GM19328 (cell line): ENCODE data around the gene LITAFD.
"Not testable (repeated sequence)": the region's sequence is repeated elsewhere in the genome, so short reads cannot be mapped to it uniquely, and the experiment has no call there.

Experiments used
- ATAC-seq: cut with Tn5 transposase; IDR thresholded peaks from one replicate; pipeline ENCODE4 v1.9.1; 2021; ENCODE audit warnings: mild to moderate bottlenecking, moderate library complexity; ENCODE audit not compliant: unreplicated experiment

Gene LITAFD

DNA sequence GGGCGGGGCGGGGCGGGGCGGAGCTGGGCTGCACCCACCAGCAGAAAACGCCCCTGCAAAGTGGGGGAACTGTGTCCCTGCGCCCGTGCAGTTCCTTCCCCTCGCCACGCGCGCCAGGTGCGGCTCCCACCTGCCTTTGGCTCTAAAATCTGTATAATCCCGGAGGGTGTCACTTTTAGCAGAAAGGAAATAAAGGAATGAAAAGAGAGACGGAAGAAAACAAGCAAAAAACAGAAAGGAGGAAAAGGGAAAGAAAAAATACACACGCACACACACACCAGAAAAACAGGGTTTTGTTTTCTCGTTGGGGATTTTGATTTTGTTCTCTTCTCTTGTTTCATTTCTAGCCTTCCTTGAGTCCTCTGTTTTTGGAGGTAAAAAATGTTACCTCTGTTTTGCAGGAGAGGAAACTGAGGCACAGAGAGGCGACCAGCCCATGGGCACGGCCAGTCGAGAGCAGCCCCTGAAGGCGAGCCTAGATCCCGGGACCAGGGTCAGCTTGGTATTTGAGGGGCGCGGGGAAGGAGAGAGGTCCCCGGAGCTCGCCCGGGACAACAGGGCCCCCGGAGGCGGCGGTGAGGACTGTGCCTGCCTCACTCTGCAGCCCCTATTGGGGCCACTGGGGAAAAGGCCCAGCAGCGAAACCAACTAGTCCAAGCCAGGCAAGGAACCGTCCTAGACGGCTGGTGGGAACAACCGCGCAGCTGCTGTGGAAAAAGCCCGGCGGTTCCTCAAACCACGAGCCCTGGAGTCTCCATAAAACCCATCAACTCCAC, 12.8 kb upstream of the LITAFD start:
- ATAC-seq: no peak

DNA sequence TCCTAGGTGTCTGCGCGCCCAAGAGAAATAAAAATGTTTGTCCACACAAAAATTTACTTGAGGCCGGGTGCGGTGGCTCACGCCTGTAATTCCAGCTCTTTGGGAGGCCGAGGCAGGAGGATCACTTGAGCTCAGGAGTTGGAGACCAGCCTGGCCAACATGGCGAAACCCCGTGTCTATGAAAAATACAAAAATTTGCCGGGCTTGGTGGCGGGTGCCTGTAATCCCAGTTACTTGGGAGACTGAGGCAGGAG, 12.2 kb upstream of the LITAFD start:
- ATAC-seq: not testable (repeated sequence)

DNA sequence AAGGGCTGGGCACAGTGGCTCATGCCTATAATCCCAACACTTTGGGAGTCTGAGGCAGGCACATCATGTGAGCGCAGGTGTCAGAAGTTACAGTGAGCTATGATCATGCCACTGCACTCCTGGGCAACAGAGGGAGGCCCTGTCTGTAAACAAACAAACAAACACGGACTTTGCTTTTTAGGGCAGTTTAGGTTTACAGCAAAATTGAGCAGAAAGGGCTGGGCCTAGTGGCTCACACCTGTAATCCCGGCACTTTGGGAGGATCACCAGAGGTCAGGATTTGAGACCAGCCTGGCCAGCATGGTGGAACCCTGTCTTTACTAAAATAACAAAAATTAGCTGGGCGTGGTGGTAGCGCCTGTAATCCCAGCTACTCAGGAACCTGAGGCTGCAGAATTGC, 10.1 kb upstream of the LITAFD start:
- ATAC-seq: no peak

DNA sequence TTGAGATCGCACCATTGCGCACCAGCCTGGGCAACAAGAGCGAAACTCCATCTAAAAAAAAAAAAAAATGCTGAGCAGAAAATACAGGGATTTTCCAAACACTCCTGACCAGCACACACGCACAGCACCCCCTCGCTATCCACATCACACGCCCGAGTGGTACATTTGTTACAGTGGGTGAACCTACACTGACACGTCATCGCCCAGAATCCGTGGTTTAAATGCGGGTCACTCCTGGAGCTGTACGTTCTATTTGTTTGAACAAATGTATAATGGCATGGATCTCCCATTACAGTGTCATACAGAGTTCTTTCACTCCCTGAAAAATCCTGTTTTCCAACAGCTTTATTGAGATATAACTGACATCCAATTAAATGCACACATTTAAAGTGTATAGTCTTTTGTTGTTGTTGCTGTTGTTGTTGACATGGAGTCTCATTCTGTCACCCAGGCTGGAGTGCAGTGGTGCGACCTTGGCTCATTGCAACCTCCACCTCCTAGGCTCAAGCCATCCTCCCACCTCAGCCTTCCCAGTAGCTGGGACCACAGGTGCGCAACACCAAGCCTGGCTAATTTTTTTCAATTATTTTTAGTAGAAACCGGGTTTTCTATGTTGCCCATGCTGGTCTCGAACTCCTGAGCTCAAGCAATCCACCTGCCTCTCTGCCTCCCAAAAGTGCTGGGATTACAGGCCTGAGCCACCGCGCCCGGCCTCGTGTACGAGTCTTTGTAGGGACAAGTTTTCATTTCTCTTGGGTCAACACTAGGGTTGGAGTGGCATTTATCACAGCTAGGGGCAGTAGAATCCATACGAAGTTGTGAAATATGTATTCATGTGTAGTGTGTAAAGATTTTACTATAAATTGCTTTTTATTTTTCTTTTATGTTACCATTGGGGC, 8.9 kb upstream of the LITAFD start:
- ATAC-seq: no peak

DNA sequence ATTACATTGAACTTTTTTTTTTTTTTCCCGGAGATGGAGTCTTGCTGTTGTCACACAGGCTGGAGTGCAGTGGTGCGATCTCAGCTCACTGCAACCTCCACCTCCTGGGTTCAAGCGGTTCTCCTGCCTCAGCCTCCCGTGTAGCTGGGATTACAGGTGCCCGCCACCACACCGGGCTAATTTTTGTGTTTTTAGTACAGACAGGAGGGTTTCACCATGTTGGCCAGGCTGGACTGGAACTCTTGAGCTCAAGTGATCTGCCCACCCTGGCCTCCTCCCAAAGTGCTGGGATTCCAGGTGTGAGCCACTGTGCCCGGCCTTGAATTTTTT, 8.3 kb upstream of the LITAFD start:
- not testable (repeated sequence) for ATAC-seq

DNA sequence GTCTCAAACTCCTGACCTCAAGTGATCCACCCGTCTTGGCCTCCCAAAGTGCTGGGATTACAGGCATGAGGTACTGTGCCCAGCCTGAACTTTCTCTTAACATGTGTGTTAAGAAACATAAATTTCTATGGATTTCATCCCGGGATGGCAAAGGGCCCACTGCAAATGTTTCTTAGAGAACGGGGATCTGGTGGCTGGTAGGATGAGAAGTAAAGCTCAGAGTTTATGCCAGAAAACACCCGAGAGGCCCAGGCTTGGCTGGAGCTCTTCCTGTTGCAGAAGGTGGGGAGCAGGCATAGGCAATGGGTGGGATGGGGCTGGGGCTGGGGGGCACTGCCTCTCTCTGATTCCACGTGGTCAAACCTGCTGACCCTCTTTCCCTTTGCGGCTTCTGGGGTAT, 7.8 kb upstream of the LITAFD start:
- no peak for ATAC-seq

DNA sequence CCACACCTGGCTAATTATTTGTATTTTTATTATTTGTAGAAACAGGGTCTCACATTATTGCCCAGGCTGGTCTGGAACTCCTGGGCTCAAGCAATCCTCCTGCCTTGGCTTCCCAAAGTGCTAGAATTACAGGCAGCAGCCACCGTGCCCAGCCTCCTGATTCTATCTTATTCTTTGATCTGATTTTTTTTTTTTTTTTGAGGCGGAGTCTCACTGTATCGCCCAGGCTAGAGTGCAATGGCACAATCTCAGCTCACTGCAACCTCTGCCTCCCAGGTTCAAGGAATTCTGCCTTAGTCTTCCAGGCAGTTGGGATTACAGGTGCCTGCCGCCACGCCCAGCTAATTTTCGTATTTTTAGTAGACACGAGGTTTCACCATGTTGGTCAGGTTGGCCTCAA, 6.8 kb upstream of the LITAFD start:
- not testable (repeated sequence) for ATAC-seq

DNA sequence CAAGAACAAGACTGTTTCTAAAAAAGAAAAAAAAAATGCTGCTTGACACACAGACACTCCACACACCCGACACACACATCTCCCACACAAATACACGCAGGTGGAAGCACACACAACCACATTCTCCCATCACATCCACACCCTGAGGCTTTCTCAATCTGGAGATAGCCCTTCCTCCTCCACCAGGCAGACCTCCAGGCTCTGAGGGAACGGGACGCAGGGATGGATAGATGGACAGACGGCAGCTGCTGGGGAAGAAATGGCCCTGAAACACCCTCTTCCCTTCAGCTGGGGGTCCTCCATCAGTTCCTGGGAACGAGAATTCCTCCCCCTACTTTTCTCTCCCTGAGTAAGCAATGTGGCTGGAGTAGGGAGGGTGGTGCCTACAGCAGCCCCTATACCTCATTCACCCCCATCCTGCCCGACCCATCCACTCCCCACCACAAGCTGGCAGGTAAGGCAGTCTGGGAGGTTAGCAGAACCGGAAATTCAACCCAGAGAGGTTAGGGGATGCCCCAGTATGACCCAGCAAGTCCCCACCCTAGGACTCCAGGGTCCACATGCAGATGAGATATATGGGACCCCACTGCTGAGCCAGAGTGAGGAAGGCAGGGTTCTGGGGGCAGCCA, 4.1 kb upstream of the LITAFD start:
- ATAC-seq: no peak

DNA sequence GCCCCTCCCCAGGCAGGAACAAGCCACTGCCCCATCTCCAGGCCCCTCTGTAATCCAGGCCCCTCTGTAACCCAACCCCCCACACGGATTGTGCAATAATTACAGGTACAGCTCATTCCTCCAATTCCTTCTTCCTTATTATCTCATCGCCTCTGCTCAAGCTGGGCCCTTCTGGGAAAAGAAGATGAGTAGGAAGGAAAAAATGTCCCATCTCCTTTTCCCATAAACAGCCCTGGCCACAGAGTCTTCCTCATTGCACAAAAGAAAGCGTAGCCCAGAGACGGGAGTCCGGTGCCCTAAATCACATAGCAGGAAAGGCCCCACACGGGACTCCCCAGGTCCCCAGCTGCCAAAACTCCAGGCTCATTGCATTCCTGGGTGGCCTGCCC, 3.6 kb upstream of the LITAFD start:
- no peak for ATAC-seq

DNA sequence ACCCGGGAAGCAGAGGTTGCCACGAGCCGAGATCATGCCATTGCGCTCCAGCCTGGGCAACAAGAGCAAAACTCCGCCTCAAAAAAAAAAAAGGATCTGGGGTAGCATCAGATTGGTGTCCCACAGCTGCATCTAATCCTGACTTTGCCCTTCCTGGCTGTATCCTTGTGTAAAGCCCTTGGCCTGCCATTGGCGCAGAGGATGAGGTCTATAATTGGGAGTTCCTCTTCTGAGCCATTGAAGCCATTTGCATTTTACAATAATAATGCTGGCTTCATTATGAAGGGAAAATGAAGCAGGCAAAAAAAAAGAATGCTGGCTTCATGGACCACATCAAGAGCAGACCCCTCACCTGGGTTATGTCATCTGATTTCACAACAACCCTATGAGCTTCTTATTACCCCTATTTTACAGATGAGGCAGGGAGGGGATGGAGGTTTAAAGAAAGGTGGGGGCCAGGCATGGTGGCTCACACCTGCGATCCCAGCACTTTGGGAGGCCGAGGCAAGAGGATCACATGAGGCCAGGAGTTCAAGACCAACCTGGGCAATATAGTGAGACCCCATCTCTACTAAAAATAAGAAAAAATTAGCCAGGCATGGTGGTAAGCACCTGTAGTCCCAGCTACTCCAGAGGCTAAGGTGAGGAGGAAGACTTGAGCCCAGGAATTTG, 1.2 kb upstream of the LITAFD start:
- no peak for ATAC-seq

DNA sequence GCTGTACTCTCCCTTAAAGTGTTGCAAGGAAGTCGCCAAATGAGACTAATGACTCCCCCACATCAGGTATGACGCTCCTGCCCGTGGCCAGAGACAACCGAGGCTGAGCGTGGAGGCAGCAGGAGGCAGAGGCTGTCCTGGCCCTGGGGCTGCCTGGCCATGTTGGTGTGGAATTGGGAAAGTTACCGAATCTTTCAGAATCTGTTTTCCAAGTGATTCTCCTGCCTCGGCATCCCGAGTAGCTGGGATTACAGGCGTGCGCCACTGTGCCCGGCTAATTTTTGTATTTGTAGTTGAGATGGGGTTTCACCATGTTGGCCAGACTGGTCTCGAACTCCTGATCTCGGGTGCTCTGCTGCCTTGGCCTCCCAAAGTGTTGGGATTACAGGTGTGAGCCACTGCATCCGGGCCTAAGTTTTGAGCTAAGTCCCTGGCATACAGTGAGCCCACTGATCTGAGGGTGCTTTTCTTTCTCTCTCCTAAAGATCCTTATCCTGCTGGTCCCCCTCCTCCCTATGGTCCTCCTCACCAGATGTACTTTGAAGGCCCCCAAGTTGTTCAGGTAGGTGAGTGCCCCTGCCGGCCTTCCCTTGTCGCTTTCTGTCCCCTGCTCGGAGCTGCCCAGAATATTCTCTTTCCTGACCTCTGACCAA, 700 bp downstream of the LITAFD start:
- ATAC-seq: no peak

DNA sequence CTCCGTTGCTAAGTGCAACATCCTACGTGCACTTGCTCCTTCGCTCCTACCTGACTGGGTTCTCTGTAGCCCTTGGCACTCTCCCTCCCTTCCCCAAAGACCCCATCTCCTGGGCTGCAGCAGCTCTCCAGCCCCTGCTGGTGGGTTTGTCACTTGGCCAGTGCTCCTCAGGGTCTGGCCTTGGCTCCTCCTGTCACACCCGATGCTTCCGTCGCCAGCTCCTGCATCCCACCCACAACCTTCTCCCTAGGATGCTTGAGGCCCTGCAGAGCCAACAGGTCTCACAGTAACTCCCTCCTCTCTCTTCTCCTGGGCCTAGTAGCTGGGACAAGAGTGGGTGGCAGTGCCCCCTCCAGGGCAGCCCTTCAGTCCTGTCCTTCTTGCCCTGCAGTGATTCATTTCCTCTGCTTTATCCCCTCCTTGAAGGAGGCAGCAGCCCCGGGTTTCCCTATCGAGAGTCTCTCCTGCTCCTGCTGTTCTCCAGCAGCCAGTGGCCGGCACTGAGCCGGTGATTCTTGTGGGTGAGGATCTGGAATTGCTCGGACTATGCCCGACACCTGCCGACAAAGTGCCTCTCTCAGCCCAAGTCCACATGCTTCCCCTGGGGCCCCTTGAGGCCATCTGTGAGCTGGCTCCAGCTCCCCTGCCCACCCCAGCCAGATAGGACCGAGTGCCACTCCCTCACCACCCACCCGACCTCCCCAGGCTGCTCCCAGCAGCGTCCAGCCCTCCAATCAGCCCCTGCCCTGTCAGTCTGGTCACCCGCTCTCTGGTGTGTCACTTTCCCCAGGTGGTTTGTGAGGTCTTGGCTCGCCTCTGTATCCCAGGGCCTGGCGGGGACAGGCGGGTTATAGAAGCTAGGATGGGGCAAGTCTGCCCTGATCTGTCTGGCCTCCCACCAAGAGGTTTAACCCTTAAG, 3.8 kb downstream of the LITAFD start:
- ATAC-seq: no peak

DNA sequence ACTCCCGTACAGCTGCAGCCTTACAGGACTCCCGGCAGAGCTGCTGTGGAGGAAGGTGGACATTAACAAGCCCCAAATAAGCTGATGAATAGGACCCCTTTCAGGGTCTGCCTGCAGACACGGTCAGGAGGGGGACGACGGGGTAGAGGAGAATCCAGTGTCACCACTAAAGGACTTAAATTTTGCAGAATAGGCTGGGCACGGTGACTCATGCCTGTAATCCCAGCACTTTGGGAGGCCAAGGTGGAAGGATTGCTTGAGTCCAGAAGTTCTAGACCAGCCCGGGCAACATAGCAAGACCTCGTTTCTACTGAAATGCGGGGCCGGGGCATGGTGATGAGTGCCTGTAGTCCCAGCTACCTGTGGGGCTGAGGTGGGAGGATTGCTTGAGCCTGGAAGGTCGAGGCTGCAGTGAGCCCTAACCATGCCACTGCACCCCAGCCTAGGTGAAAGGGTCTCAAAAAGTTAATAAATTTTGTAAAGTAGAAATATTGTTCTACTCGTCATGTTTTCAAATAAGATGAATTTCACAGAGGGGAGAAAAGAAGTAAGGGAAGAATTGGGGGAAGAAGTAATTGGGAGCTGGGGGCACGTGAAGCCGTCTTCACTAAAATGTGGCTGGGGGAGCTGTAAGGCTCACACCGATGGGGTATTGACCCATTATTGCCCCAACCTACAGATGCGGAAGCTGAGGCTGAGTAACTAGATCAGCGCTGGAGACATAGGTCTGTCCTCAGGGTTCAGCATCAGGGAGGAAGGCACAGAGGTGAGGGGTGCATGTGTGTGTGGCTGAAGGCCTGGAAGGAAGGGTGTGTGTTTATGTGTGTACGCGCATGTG, 4.7 kb downstream of the LITAFD start:
- no peak for ATAC-seq

DNA sequence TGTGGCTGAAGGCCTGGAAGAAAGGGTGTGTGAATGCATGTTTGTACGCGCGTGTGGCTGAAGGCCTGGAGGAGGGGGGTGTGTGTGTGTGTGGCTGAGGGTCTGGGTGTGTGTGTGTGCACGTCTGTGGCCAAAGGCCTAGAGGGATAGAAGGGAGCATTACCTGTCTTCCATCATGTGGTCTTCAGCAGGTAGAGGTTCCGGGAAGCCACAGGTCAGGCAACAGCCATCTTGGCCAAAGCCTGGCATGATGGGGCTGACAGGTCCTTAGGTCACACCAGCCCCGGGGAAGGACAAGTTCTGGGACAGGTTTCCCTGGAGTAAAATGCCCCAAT, 5.2 kb downstream of the LITAFD start:
- no peak for ATAC-seq

DNA sequence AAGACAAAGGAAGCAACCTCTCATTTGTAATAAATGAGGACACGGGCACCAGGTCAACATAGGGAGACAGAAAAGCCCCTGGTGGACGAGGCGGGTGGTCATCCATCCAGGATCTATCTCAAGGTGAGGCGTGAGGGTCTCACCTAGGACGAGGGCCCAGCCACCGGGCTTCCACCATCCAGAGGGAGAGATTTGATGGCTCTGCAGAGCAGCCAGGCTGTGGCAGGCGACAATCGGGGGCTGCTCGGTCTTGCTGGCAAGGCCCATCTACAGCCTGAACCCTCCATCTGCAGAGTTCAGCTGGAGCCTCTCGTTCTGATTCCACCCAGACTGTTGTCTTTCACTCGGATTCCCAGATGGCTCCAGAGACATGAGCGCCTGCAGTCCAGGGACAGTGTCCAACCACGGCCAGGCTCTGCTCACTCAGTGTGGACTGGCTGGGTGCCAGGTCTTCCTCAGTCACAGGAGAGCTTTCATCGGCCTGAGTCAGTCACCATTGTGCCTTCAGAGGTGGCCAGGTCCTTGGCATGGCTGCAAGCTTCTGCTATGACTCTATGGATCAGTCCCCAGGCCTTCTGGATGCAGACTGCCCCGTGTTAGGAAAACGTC, 5.9 kb downstream of the LITAFD start:
- no peak for ATAC-seq

DNA sequence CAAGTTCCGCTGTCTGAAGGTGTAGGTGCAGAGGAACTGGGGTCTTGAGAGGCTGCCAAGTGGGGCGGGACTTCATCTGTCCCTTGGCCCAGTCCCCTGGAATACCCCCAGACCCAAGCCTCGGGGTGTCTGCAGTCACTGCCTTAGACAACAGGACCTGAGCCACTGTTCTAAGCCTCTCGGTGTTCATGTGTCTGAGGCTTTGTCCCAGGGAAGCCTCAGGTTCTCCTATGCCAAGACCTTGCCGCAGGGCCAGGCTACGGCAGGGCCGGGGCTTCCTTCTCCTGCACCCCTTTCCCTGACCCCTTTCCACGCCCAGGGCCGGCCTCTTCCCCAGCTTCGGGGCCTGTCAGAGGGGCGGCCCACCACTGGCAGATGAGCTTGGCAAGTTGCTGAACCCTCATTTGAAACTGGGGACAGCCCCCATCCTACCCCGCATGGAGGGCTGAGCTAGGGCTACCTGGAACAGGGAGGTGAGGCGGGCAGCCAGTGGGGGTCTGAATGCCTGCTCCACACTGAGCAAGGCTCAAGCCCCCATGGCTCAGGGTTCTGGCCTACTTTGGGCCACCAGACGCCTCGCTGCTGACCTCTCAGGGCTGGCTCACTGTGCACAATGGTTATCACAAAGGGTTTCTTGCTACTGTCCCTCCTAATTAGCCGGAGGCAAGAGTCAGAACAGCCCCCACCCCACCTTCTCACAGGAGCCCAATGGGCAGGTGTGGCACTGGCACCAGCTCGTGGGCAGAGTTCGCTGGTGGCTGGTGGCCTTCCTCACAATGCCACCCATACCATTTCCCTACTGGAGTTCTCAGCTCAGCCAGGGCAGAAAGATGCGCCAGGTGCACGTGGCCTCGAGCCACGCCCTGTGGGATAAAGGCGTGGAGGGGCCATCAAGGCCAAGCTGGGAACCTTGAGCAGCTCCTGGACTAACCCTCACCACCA, 7.1 kb downstream of the LITAFD start:
- ATAC-seq: no peak

DNA sequence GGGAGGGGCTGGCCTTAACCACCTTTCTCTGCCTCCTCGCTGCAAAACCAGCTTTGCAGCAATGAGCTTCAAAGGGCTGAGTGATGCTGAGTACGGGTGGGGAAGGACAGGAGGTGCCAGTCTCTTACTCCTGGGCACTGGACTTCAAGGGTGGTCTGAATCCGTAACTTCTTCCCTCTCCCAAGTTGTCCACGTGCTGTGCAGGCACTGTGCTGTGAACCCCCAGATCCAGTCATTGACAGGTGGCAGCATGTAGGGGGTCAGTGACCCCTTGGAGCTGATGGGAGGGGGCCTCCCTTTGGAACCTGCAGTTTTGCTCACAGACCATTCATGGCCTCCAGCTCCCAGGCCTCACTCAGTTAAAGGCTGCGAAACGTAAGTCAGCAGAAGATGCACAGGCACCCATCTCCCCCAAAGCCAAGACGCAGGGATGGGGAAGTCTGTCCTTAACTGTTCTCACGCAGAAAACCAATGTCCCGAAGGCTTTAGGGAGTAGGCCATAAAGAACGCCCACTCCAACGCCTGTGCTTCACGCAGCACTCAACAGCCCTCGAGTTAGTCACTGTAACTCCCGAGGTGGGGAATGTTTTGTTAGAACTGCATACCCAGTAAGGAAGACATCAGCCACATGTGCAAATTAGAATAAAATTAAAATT, 7.9 kb downstream of the LITAFD start:
- ATAC-seq: no peak
